Heart left ventricle (tissue), 13 donors: ENCODE measurements around the gene ERF.

Source experiments
- POLR2A ChIP-seq, 2 donors: fragments of 450-650 bp; IDR thresholded peaks; one replicate each; pipeline ENCODE4 v1.6.1; 2017; ENCODE audit warnings: antibody characterized with exemption in 2 of 2, mild to moderate bottlenecking in 2 of 2, moderate library complexity in 2 of 2
- TF ChIP-seq, protein P1 (sequence below), 12 donors: fragments of 200-600 bp; sonication (generic) in 4 of 12; IDR thresholded peaks; one replicate each; pipeline versions ENCODE4 v1.5.0 to v1.8.0; 2018 to 2022; ENCODE audit warnings: antibody characterized with exemption in 12 of 12, mild to moderate bottlenecking in 5 of 12
- donor health status: ischemic (EF 13 %, LVEDD 7.1; RV severe dilation, severe dysfunction).
- donor health status: DM: no; HTN: yes; CAD: no.
- donor health status: DM: no; HTN: no; CAD: no.
- donor health status: ischemic (EF 25% LVEDD 6.9; RV normal size, moderate dysfunction).
- donor health status: ischemic (EF 25% LVEDD 5.7; RV mildly dilated, moderate dysfunction).
- donor health status: ischemic (EF 35%, LVEDD 5.7; RV mildly dilated, moderate dysfunction).
- donor health status: nonischemic (EF 11% LVEDD 7.7; RV severe dilation, severe dysfunction).
- donor health status: DM: yes; HTN: yes; CAD: no.
- donor health status: PGD.
- donor health status: ischemic (EF 29% LVEDD 5.4; RV normal size, mild dysfunction).
- donor health status: nonischemic (EF 23%, LVEDD 6.1; RV moderate dilation, normal function).

DNA sequence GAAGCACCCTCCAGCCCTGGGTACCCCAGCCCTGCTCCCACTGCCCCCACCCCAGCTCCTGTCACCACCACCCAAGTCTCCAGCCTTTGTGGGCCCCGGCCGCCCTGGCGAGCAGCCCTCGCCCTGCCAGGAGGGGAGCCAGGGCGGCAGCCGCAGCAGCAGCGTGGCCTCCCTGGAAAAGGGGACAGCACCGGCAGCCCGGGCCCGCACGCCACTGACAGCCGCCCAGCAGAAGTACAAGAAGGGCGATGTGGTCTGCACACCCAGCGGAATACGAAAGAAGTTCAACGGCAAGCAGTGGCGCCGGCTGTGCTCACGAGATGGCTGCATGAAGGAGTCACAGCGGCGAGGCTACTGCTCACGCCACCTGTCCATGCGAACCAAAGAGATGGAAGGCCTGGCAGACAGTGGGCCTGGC is 18.1 kb upstream of the ERF start:
- TF ChIP-seq, protein P1, sequence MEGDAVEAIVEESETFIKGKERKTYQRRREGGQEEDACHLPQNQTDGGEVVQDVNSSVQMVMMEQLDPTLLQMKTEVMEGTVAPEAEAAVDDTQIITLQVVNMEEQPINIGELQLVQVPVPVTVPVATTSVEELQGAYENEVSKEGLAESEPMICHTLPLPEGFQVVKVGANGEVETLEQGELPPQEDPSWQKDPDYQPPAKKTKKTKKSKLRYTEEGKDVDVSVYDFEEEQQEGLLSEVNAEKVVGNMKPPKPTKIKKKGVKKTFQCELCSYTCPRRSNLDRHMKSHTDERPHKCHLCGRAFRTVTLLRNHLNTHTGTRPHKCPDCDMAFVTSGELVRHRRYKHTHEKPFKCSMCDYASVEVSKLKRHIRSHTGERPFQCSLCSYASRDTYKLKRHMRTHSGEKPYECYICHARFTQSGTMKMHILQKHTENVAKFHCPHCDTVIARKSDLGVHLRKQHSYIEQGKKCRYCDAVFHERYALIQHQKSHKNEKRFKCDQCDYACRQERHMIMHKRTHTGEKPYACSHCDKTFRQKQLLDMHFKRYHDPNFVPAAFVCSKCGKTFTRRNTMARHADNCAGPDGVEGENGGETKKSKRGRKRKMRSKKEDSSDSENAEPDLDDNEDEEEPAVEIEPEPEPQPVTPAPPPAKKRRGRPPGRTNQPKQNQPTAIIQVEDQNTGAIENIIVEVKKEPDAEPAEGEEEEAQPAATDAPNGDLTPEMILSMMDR (IDR thresholded peaks at IDR 0.05): no peak
- no peak for TF ChIP-seq POLR2A (IDR thresholded peaks at IDR 0.05)
